Mesendoderm (in vitro differentiated cells): Measurements from ENCODE around the gene EGR4.
A peak's percentile ranks its signal among the peaks of the same experiment; 100 is the strongest.
"Not testable (repeated sequence)": the region's sequence is repeated elsewhere in the genome, so short reads cannot be mapped to it uniquely, and the experiment has no call there.

Source experiments
- DNase-seq: peaks from one replicate; pipeline ENCODE4 v3.0.0; 2013
- H2AK5ac ChIP-seq: 2 replicates; pipeline ENCODE4 v1.6.1; 2013; ENCODE audit warnings: low read length, inconsistent platforms
- H2BK120ac ChIP-seq: 2 replicates; pipeline ENCODE4 v1.6.1; 2013; ENCODE audit warnings: low read depth, mild to moderate bottlenecking, low read length, moderate library complexity, mixed read lengths
- H2BK15ac ChIP-seq: replicated peaks from 2 replicates; pipeline ENCODE4 v1.6.1; 2013; ENCODE audit warnings: low read depth, mild to moderate bottlenecking, moderate library complexity
- H2BK5ac ChIP-seq: 2 replicates; pipeline ENCODE4 v1.6.1; 2013; ENCODE audit warnings: low read length, inconsistent platforms
- H3K18ac ChIP-seq: 2 replicates; pipeline ENCODE4 v1.6.1; 2013; ENCODE audit warnings: mild to moderate bottlenecking, low read length, mixed read lengths
- H3K23ac ChIP-seq: one replicate; pipeline ENCODE4 v1.6.1; 2013; ENCODE audit warnings: low read length
- H3K27ac ChIP-seq: 2 replicates; pipeline ENCODE4 v1.5.1; 2013; ENCODE audit warnings: low read depth, mild to moderate bottlenecking, inconsistent platforms, low read length, moderate library complexity
- H3K27me3 ChIP-seq: 2 replicates; pipeline ENCODE4 v1.6.1; 2013; ENCODE audit warnings: low read length, control low read depth, mild to moderate bottlenecking, inconsistent platforms; ENCODE audit not compliant: insufficient read depth, poor library complexity
- H3K36me3 ChIP-seq: 2 replicates; pipeline ENCODE4 v1.6.1; 2013; ENCODE audit warnings: low read length, inconsistent platforms; ENCODE audit not compliant: control insufficient read depth, insufficient read depth
- H3K4ac ChIP-seq: one replicate; pipeline ENCODE4 v1.6.1; 2013; ENCODE audit warnings: low read depth, mild to moderate bottlenecking, low read length, moderate library complexity
- H3K4me1 ChIP-seq: 2 replicates; pipeline ENCODE4 v1.6.1; 2013; ENCODE audit warnings: low read depth, low read length, inconsistent platforms; ENCODE audit not compliant: control insufficient read depth
- H3K4me2 ChIP-seq: 2 replicates; pipeline ENCODE4 v1.6.1; 2013; ENCODE audit warnings: low read length
- H3K4me3 ChIP-seq: 2 replicates; pipeline ENCODE4 v1.5.1; 2013; ENCODE audit warnings: mild to moderate bottlenecking, low read length
- H3K56ac ChIP-seq: one replicate; pipeline ENCODE4 v1.6.1; 2013; ENCODE audit warnings: low read length
- H3K79me1 ChIP-seq: 2 replicates; pipeline ENCODE4 v1.6.1; 2013; ENCODE audit warnings: low read length, inconsistent platforms
- H3K79me2 ChIP-seq: 2 replicates; pipeline ENCODE4 v1.6.1; 2013; ENCODE audit warnings: mild to moderate bottlenecking, low read length; ENCODE audit not compliant: control insufficient read depth, insufficient read depth
- H3K9ac ChIP-seq: 2 replicates; pipeline ENCODE4 v1.6.1; 2013; ENCODE audit warnings: low read length, inconsistent platforms
- H4K5ac ChIP-seq: one replicate; pipeline ENCODE4 v1.6.1; 2013; ENCODE audit warnings: low read length
- H4K8ac ChIP-seq: one replicate; pipeline ENCODE4 v1.6.1; 2013; ENCODE audit warnings: low read depth, mild to moderate bottlenecking, control low read depth, low read length, moderate library complexity
- WGBS: extraction: QIAGEN DNeasy Blood & Tissue Kit; methylation state at CpG from one replicate; pipeline ENCODE4 v1.1.7; 2013; ENCODE audit warnings: low lambda C conversion rate, missing lambda C conversion rate; ENCODE audit not compliant: insufficient coverage; ENCODE audit errors: extremely low coverage; 5-methylcytosine and 5-hydroxymethylcytosine counted together

EGR4 gene

DNA sequence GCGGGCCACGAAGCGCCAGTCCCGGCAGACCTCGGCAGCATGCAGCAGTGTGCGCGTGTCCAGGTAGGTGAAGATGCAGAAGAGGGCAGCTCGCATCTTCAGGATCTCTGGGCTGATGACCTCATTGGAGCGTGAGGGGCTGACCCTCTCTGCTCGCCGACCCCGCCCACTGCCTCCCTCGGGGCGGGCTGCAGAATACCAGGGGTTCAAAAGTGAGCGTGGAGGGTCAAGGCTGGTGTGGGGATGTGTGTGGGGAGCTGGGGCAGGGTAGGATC, 29.1 kb downstream of the EGR4 start:
- Histone ChIP-seq H3K23ac (no peak overlapping the region), H3K4me2 (no peak overlapping the region), H3K9ac (no peak overlapping the region), H3K4ac (no peak overlapping the region), H3K56ac (no peak overlapping the region), H2BK120ac (no peak overlapping the region), H3K4me3 (no peak overlapping the region), H3K27me3 (peaks cover 6% of the 10 kb centered on the region), H4K8ac (no peak overlapping the region), H3K79me1 (no peaks in the 10 kb centered on the region), H2BK15ac (no peak overlapping the region), H3K79me2 (no peaks in the 10 kb centered on the region), H3K27ac (no peak overlapping the region), H4K5ac (no peak overlapping the region), H2BK5ac (no peak overlapping the region), H3K18ac (no peak overlapping the region), H3K36me3 (no peaks in the 10 kb centered on the region), H2AK5ac (no peak overlapping the region), H3K4me1 (no peaks in the 10 kb centered on the region)
- no CpG with 5 or more reads among the region's 15 CpGs for WGBS
- no peak for DNase-seq

GRCh38 chr2:73263540-73264331, 29.6 kb downstream of the EGR4 start:
- H2BK5ac ChIP-seq = no peak overlapping the region
- peaks cover 6% of the 10 kb centered on the region for H3K27me3 ChIP-seq
- H3K4me2 ChIP-seq = no peak overlapping the region
- no peak overlapping the region for H3K18ac ChIP-seq
- no peak overlapping the region for H3K23ac ChIP-seq
- H3K56ac ChIP-seq = no peak overlapping the region
- no CpG with 5 or more reads among the region's 16 CpGs for WGBS
- H3K27ac ChIP-seq = no peak overlapping the region
- no peaks in the 10 kb centered on the region for H3K79me1 ChIP-seq
- no peak overlapping the region for H3K4ac ChIP-seq
- H3K36me3 ChIP-seq = no peaks in the 10 kb centered on the region
- DNase-seq = no peak
- no peak overlapping the region for H2BK120ac ChIP-seq
- H4K8ac ChIP-seq = no peak overlapping the region
- no peaks in the 10 kb centered on the region for H3K4me1 ChIP-seq
- no peaks in the 10 kb centered on the region for H3K79me2 ChIP-seq
- no peak overlapping the region for H3K9ac ChIP-seq
- H4K5ac ChIP-seq = no peak overlapping the region
- no peak overlapping the region for H2BK15ac ChIP-seq
- H3K4me3 ChIP-seq = no peak overlapping the region
- H2AK5ac ChIP-seq = no peak overlapping the region

- not testable (repeated sequence) for H3K23ac ChIP-seq, H3K4me2 ChIP-seq, H3K4me3 ChIP-seq, H4K5ac ChIP-seq, H3K4me1 ChIP-seq, H3K27me3 ChIP-seq, H2BK120ac ChIP-seq, H3K79me2 ChIP-seq, H3K79me1 ChIP-seq, H3K9ac ChIP-seq, H4K8ac ChIP-seq, H3K36me3 ChIP-seq, H3K56ac ChIP-seq, H3K18ac ChIP-seq, H2BK5ac ChIP-seq, H3K4ac ChIP-seq, DNase-seq, H3K27ac ChIP-seq, H2BK15ac ChIP-seq, H2AK5ac ChIP-seq
- no CpG with 5 or more reads among the region's 18 CpGs for WGBS
Observed at GRCh38 chr2:73262691-73263429, 30.5 kb downstream of the EGR4 start.

DNA sequence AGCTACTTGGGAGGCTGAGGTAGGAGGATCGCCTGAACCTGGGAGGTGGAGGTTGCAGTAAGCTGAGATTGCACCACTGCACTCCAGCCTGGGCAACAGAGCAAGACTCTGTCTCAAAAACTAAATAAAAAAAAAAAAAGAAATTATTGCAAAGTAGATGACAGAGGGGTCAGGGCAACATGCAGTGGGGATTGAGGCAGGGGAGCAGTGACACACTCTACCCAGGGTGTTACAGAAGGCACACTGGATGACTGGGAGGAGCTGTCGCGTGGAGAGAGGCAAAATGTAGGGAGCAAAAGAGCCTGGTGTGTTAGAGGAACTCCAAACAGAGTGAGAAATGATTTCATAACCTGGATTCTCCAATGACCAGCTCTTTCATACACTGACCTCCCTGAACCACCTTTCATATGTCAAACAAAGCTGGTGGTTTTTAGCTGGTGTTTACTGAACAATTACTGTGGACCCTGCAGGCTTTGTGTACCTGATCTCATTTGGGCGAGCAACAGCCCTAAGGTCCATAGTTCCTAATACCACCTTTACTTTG, 31.2 kb downstream of the EGR4 start:
- no CpG with 5 or more reads among the region's 4 CpGs for WGBS
- H2BK5ac ChIP-seq = no peak overlapping the region
- no peak overlapping the region for H3K18ac ChIP-seq
- no peak overlapping the region for H2AK5ac ChIP-seq
- no peak overlapping the region for H3K9ac ChIP-seq
- no peaks in the 10 kb centered on the region for H3K36me3 ChIP-seq
- H3K4me1 ChIP-seq = no peaks in the 10 kb centered on the region
- no peaks in the 10 kb centered on the region for H3K79me2 ChIP-seq
- H3K4me3 ChIP-seq = no peak overlapping the region
- no peak overlapping the region for H3K27ac ChIP-seq
- no peaks in the 10 kb centered on the region for H3K27me3 ChIP-seq
- no peak overlapping the region for H3K4ac ChIP-seq
- no peak overlapping the region for H2BK15ac ChIP-seq
- H3K56ac ChIP-seq = no peak overlapping the region
- H4K8ac ChIP-seq = no peak overlapping the region
- H4K5ac ChIP-seq = no peak overlapping the region
- no peaks in the 10 kb centered on the region for H3K79me1 ChIP-seq
- no peak overlapping the region for H3K23ac ChIP-seq
- DNase-seq = no peak
- H2BK120ac ChIP-seq = no peak overlapping the region
- no peak overlapping the region for H3K4me2 ChIP-seq

GRCh38 chr2:73260338-73260984, 32.9 kb downstream of the EGR4 start:
- Histone ChIP-seq H2BK5ac (no peak overlapping the region), H3K18ac (no peak overlapping the region), H3K27ac (no peak overlapping the region), H3K4me2 (no peak overlapping the region), H4K8ac (no peak overlapping the region), H2BK15ac (no peak overlapping the region), H2AK5ac (no peak overlapping the region), H4K5ac (no peak overlapping the region), H3K4me1 (no peaks in the 10 kb centered on the region), H3K4me3 (no peak overlapping the region), H3K4ac (no peak overlapping the region), H3K79me2 (no peaks in the 10 kb centered on the region), H3K79me1 (no peaks in the 10 kb centered on the region), H3K23ac (no peak overlapping the region), H3K27me3 (no peaks in the 10 kb centered on the region), H3K36me3 (no peaks in the 10 kb centered on the region), H2BK120ac (no peak overlapping the region), H3K56ac (no peak overlapping the region), H3K9ac (no peak overlapping the region)
- WGBS = no CpG with 5 or more reads among the region's 17 CpGs
- peak; percentile 77 for DNase-seq
